Measurements from ENCODE around the gene OVOL3.

The OVOL3 gene

DNA sequence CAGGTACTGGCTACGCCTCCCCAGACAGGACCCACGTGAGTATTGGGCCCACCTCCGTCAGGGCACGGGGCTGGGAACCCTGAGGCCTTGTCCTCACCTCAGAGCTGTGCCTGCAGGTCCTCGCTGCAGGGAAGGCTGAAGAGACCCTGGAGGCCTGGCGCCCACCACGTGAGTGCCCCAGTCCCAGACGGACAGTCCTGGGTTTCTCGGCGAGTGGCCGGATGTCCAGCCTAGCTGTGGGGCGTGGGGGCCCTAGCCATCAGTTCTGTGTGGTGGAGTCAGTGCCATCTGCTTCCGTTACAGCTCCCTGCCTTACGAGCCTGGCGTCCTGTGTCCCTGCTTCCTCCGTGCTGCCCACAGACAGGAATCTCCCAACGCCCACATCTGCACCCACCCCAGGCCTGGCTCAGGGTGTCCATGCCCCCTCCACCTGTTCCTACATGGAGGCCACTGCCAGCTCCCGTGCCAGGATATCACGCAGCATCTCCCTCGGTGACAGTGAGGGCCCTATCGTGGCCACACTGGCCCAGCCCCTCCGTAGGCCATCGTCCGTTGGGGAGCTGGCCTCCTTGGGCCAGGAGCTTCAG is 7.8 kb upstream of the OVOL3 start:
- TF ChIP-seq, protein P1, sequence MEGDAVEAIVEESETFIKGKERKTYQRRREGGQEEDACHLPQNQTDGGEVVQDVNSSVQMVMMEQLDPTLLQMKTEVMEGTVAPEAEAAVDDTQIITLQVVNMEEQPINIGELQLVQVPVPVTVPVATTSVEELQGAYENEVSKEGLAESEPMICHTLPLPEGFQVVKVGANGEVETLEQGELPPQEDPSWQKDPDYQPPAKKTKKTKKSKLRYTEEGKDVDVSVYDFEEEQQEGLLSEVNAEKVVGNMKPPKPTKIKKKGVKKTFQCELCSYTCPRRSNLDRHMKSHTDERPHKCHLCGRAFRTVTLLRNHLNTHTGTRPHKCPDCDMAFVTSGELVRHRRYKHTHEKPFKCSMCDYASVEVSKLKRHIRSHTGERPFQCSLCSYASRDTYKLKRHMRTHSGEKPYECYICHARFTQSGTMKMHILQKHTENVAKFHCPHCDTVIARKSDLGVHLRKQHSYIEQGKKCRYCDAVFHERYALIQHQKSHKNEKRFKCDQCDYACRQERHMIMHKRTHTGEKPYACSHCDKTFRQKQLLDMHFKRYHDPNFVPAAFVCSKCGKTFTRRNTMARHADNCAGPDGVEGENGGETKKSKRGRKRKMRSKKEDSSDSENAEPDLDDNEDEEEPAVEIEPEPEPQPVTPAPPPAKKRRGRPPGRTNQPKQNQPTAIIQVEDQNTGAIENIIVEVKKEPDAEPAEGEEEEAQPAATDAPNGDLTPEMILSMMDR (IDR thresholded peaks at IDR 0.05) = no peak

- TF ChIP-seq, protein P1 (IDR thresholded peaks at IDR 0.05) = no peak
Measured at GRCh38 chr19:36103842-36104552, 6.9 kb upstream of the OVOL3 start.

DNA sequence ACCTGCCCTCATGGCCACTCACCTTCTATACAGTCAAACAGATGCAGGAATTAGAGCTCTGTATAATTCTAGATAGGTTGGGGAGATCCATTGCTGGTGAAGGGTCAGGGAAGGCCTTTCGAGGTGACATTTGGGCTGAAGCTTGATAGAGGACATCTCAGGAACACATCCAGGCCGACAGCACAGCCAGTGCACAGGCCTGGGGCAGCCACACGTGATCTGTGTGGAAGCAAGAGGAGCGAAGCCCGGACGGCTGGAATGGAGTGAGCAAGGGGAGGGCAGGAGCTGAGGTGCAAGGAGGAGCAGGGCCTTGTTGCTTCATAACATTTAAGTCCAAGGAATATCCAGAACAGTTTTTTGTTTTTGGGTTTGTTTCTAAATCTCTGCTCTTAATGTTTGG is 4.5 kb upstream of the OVOL3 start:
- TF ChIP-seq, protein P1 (IDR thresholded peaks at IDR 0.05) = no peak

GRCh38 chr19:36106991-36107390 is 4.0 kb upstream of the OVOL3 start:
- TF ChIP-seq, protein P1 (IDR thresholded peaks at IDR 0.05) = no peak

DNA sequence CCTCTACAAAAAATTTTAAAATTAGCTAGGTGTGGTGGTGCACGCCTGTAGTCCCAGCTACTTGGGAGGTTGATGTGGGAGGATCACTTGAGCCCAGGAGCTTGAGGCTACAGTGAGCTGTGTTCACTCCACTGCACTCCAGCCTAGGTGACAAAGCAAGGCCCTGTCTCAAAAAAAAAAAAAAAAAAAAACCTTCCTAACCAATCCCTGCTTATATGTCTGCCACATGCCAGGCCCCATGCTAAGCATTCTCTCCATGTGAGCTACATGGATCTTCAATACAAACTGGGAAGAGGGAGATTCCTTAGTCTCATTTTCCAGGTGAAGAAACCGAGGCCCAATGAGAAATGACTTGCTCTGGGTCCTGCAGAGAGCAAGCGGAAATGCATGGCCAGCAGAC is 2.3 kb upstream of the OVOL3 start:
- TF ChIP-seq, protein P1 (IDR thresholded peaks at IDR 0.05) = no peak

DNA sequence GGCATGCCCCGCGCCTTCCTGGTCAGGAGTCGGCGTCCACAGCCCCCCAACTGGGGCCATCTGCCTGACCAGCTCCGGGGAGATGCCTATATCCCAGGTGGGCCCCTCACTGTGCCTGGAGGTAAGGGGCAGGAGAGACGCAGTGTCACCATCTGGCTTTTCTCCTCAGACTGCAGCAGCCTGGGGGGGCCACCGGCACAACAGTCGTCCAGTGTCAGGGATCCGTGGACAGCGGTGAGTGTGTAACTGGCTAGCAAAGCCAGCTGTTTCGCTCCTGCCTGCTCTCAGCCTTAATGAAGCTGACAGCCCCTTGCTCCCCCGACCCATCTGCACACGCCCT is 227 bp downstream of the OVOL3 start:
- TF ChIP-seq, protein P1 (IDR thresholded peaks at IDR 0.05) = no peak

DNA sequence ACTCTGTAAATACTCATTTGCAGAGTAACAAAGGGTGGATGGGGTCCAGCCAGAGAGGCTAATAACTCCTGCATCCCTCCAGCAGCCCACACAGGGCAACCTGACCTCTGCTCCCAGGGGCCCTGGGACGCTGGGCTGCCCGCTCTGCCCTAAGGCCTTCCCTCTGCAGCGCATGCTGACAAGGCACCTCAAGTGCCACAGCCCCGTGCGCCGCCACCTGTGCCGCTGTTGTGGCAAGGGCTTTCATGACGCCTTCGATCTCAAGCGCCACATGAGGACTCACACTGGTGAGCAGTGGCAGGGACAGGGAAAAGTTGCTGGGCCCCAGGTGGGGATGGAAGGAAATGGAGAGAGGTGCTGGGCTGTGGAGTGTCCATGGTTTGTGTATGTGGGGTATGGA is 1.7 kb downstream of the OVOL3 start:
- TF ChIP-seq, protein P1 (IDR thresholded peaks at IDR 0.05) = no peak
